Breast epithelium (tissue), 4 donors: Measurements from ENCODE around the gene DCP1A. TPM values are rescaled to one million over a fixed set of nuclear protein-coding genes. Genes with fewer than 3 reads are reported as not detected.

Experiments used
- DNase-seq, 2 donors: peaks; one replicate each; pipeline ENCODE4 v3.0.0-alpha.2; 2019; ENCODE audit warnings: low spot score in 2 of 2
- H3K27ac ChIP-seq, 2 donors: fragments of 200-600 bp; sonication (generic) in 1 of 2; one replicate each; pipeline ENCODE4 v1.5.1; 2016 to 2019; ENCODE audit warnings: mild to moderate bottlenecking in 1 of 2
- H3K27me3 ChIP-seq, 2 donors: fragments of 200-600 bp; sonication (generic) in 1 of 2; one replicate each; pipeline versions ENCODE4 v1.5.1 to v1.6.0; 2017 to 2019; ENCODE audit warnings: control low read depth in 1 of 2, mild to moderate bottlenecking in 1 of 2
- H3K36me3 ChIP-seq: fragments of 200-600 bp; one replicate; pipeline ENCODE4 v1.5.1; 2019
- H3K4me1 ChIP-seq, 2 donors: fragments of 200-600 bp; sonication (generic); one replicate each; pipeline ENCODE4 v1.5.1; 2016 to 2019; ENCODE audit warnings: control low read depth in 1 of 2
- H3K4me3 ChIP-seq, 3 donors: fragments of 200-600 bp; sonication (generic); 1 replicate in 2 of 3; 2 replicates in 1 of 3; pipeline ENCODE4 v1.5.1; 2016 to 2019; ENCODE audit warnings: mild to moderate bottlenecking in 3 of 3, moderate library complexity in 2 of 3
- H3K9me3 ChIP-seq, 2 donors: fragments of 200-600 bp; sonication (generic) in 1 of 2; one replicate each; pipeline ENCODE4 v1.5.1; 2016 to 2019; ENCODE audit warnings: control low read depth in 1 of 2
- CTCF ChIP-seq, 3 donors: fragments of 450-650 bp; IDR thresholded peaks; one replicate each; pipeline ENCODE4 v1.5.1; 2016 to 2017; ENCODE audit warnings: antibody characterized with exemption in 3 of 3, mild to moderate bottlenecking in 3 of 3, moderate library complexity in 3 of 3
- POLR2A ChIP-seq: fragments of 450-650 bp; IDR thresholded peaks from one replicate; pipeline ENCODE4 v1.6.1; 2016; ENCODE audit warnings: antibody characterized with exemption, mild to moderate bottlenecking, moderate library complexity
- POLR2AphosphoS5 ChIP-seq, 3 donors: sonication (generic); formaldehyde crosslinking; IDR thresholded peaks; one replicate each; pipeline ENCODE4 v1.6.1; 2017; ENCODE audit warnings: antibody characterized with exemption in 3 of 3
- intact Hi-C: fragments of 100-400 bp; cut with DNase I; formaldehyde crosslinking; loops from one replicate; pipeline ENCODE4 v1.15.1; 2023; ENCODE audit warnings: low total_unique reads
- total RNA-seq, 3 donors: library from RNA; depleted of rRNA; stranded (reverse); fragments of >200 nt; gene quantifications; one replicate each; pipeline ENCODE4 v1.1.0, GENCODE V29; 2016

Gene DCP1A
- total RNA-seq, 3 donors from 2014 or later, result 21.9 to 26.2 (median 24.9) TPM

DNA sequence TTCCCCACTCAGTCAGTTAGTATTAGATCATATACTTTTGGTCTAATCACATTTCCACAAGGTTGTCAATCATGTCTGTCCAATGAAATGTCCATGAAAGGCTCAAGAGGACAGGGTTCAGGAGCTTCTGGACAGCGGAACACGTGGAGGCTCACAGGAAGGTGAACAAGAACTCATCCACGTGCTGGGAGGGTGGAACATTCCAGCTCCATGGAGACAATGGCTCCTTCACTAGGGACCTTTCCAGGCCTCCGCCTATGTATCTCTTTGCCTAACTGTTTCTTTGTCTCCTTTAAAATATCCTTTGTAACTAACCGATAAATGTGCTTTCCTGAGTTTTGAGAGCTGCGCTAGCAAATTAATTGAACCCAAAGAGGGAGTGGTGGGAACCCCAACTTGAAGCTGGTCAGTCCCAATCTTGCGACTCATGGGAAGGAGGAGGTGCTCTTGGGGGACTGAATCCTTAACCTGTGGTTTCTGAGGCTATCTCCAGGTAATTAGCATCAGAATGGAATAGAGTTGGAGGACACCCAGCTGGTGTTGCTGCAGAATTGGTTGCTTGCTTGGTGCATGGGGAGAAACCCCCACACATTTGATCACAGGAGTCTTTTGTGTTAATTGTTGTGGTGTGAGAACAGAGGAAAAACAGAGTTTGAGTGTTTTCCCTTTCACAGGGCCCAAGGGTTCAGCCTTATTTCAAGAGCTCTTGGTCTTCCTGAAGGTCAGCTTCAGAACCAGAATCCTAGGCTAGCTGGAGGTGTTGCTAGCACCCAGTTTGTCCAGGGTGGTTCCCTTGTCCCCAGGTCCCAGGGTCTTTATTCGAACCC lies 88.5 kb downstream of the DCP1A start:
- intact Hi-C loops, result no loop called here
- H3K27me3 ChIP-seq, result no peaks in the 10 kb centered on the region
- H3K9me3 ChIP-seq, result no peaks in the 10 kb centered on the region
- TF ChIP-seq POLR2A (no peak), CTCF (IDR thresholded peaks at IDR 0.05) (no peak), POLR2AphosphoS5 (IDR thresholded peaks at IDR 0.05) (no peak)
- no peaks in the 10 kb centered on the region for H3K36me3 ChIP-seq
- H3K27ac ChIP-seq, result peak overlapping the region in 1 of 2 donors; percentile 38
- H3K4me3 ChIP-seq, result no peak overlapping the region
- peaks cover 0 to 6% of the 10 kb centered on the region in 2 donors for H3K4me1 ChIP-seq
- no peak for DNase-seq

DNA sequence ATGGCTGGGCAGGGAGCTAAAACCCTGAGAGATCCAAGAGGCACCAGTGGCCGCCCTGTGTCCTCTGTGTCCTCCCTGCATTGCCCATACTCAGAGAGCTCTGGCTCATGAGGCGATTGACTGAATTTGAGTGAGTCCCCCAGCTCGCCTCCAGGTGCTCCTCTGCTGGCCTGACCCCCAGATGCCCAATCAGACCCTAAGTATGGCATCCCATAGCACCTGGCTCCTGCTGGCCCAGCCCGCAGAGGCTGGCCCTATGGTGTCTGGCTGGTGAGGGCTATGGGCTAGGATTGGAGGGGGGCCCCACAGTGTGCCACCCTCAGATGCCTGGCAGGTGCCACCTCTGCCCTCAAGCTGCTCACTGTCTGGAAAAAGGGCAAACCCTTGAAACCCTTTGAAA lies 89.9 kb downstream of the DCP1A start:
- H3K9me3 ChIP-seq, result no peaks in the 10 kb centered on the region
- H3K27me3 ChIP-seq, result no peaks in the 10 kb centered on the region
- intact Hi-C loops, result no loop called here
- no peak overlapping the region for H3K27ac ChIP-seq
- no peak overlapping the region for H3K4me3 ChIP-seq
- no peak for DNase-seq
- no peaks in the 10 kb centered on the region for H3K36me3 ChIP-seq
- TF ChIP-seq CTCF (IDR thresholded peaks at IDR 0.05), result no peak
- TF ChIP-seq POLR2A, result no peak
- TF ChIP-seq POLR2AphosphoS5 (IDR thresholded peaks at IDR 0.05), result no peak
- peaks cover 0 to 10% of the 10 kb centered on the region in 2 donors for H3K4me1 ChIP-seq

- Histone ChIP-seq H3K36me3 (no peaks in the 10 kb centered on the region), H3K4me1 (peaks cover 0 to 18% of the 10 kb centered on the region in 2 donors), H3K27me3 (no peaks in the 10 kb centered on the region), H3K27ac (no peak overlapping the region), H3K4me3 (no peak overlapping the region), H3K9me3 (no peaks in the 10 kb centered on the region)
- no peak for DNase-seq
- intact Hi-C loops, result no loop called here
- TF ChIP-seq POLR2AphosphoS5 (IDR thresholded peaks at IDR 0.05), result no peak
- TF ChIP-seq CTCF (IDR thresholded peaks at IDR 0.05), result no peak
- no peak for TF ChIP-seq POLR2A
These were observed 90.7 kb downstream of the DCP1A start for GRCh38 chr3:53256704-53257055.

- no peaks in the 10 kb centered on the region for H3K36me3 ChIP-seq
- DNase-seq, result peak; percentile 57 to 71
- H3K27me3 ChIP-seq, result no peaks in the 10 kb centered on the region
- peak within 1 kb of the TSS; percentile 85 to 99 (median 91) for H3K4me3 ChIP-seq
- intact Hi-C loops, result no loop called here
- TF ChIP-seq CTCF (IDR thresholded peaks at IDR 0.05), result no peak
- peak in 2 of 3 donors; percentile 7 to 25 for TF ChIP-seq POLR2AphosphoS5 (IDR thresholded peaks at IDR 0.05)
- H3K9me3 ChIP-seq, result no peaks in the 10 kb centered on the region
- peaks cover 0 to 18% of the 10 kb centered on the region in 2 donors for H3K4me1 ChIP-seq
- H3K27ac ChIP-seq, result peak within 1 kb of the TSS; percentile 73 to 86
These were observed 91.3 kb downstream of the DCP1A start, which contains the start of gene TKT for GRCh38 chr3:53255775-53256703. TKT (minus strand) TSS chr3:53256022; CDS start chr3:53255942, 80 bp downstream.

GRCh38 chr3:53255423-53255774 lies 91.9 kb downstream of the DCP1A start:
- peak overlapping the region; percentile 85 to 99 (median 91) for H3K4me3 ChIP-seq
- intact Hi-C loops, result no loop called here
- H3K27me3 ChIP-seq, result no peaks in the 10 kb centered on the region
- DNase-seq, result no peak
- peak overlapping the region; percentile 73 to 86 for H3K27ac ChIP-seq
- no peaks in the 10 kb centered on the region for H3K36me3 ChIP-seq
- H3K9me3 ChIP-seq, result no peaks in the 10 kb centered on the region
- TF ChIP-seq POLR2AphosphoS5 (IDR thresholded peaks at IDR 0.05), result no peak
- no peak for TF ChIP-seq POLR2A
- no peak for TF ChIP-seq CTCF (IDR thresholded peaks at IDR 0.05)
- H3K4me1 ChIP-seq, result peaks cover 0 to 18% of the 10 kb centered on the region in 2 donors
